ENCODE measurements around the gene VNN1.

The VNN1 gene

DNA sequence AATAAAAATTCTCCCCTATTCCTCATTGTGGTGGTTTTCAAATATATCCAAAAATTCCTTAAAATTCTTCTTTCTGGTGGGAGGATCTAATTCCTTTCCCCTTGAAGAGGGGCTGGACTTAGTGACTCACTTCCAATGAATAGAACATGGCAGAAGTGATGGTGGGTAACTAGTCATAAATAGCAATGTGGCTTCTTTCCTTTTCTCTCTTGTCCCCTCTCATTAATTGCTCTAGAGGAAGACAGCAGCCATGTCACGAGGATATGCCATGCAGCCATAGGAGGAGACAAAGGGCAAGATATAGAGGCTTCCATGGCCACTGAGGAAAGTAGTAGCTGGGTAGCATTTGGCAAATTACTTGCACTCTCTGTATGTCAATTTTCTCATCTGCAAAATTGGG, 38.0 kb upstream of the VNN1 start:
- H2BK5ac ChIP-seq (ENCODE audit: low read length): no peak overlapping the region
- no peak overlapping the region for H3K27ac ChIP-seq (ENCODE audit: low read depth, low read length)
- DNase-seq: no peak
- H3K9ac ChIP-seq (ENCODE audit: low read length): no peak overlapping the region
- no peak overlapping the region for H3K18ac ChIP-seq (ENCODE audit: low read length)
- H3K79me1 ChIP-seq (ENCODE audit: low read length): no peaks in the 10 kb centered on the region
- H3K4ac ChIP-seq (ENCODE audit: low read depth, low read length): no peak overlapping the region
- H3K27me3 ChIP-seq (ENCODE audit: insufficient read depth, low read length, poor library complexity): no peaks in the 10 kb centered on the region
- no peak overlapping the region for H4K5ac ChIP-seq (ENCODE audit: low read length)
- H3K4me2 ChIP-seq (ENCODE audit: low read length): no peak overlapping the region
- no peaks in the 10 kb centered on the region for H3K4me1 ChIP-seq (ENCODE audit: control insufficient read depth, low read depth, low read length)
- no peaks in the 10 kb centered on the region for H3K36me3 ChIP-seq (ENCODE audit: control insufficient read depth, insufficient read depth, low read length)
- no peak overlapping the region for H2AK5ac ChIP-seq (ENCODE audit: low read length)
- H2BK120ac ChIP-seq (ENCODE audit: low read depth, low read length): no peak overlapping the region
- no peak overlapping the region for H4K8ac ChIP-seq (ENCODE audit: low read depth, low read length)
- H3K56ac ChIP-seq (ENCODE audit: low read length): no peak overlapping the region
- H3K79me2 ChIP-seq (ENCODE audit: control insufficient read depth, insufficient read depth, low read length): no peaks in the 10 kb centered on the region
- no peak overlapping the region for H2BK15ac ChIP-seq (replicated peaks; ENCODE audit: low read depth)
- no peak overlapping the region for H3K4me3 ChIP-seq (ENCODE audit: low read length)
- WGBS (ENCODE audit: extremely low coverage, insufficient coverage, low lambda C conversion rate): no CpG with 5 or more reads among the region's 1 CpG
- H3K23ac ChIP-seq (ENCODE audit: low read length): no peak overlapping the region

DNA sequence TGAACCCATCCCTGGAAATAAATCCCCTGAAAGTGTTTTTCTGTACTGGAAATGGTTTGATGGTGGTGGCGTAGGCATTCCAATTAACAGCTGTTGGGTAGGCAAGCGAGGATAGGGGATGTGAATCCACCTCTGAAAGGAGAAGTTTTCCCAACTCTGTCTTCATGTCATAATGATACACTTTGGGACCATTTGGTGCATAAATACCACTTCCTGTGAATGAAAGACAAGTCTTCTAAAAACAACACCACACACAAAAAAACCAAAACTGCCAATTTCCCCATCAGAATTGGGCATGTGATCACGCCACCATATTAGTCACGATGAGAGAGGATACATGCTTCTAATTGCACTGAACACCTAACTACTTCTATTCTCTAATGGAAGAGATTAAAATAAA, 37.5 kb upstream of the VNN1 start:
- Histone ChIP-seq H4K5ac (ENCODE audit: low read length) (no peak overlapping the region), H3K79me2 (ENCODE audit: control insufficient read depth, insufficient read depth, low read length) (no peaks in the 10 kb centered on the region), H4K8ac (ENCODE audit: low read depth, low read length) (no peak overlapping the region), H3K4me3 (ENCODE audit: low read length) (no peak overlapping the region), H3K36me3 (ENCODE audit: control insufficient read depth, insufficient read depth, low read length) (no peaks in the 10 kb centered on the region), H2BK15ac (replicated peaks; ENCODE audit: low read depth) (no peak overlapping the region), H3K23ac (ENCODE audit: low read length) (no peak overlapping the region), H2BK5ac (ENCODE audit: low read length) (no peak overlapping the region), H3K18ac (ENCODE audit: low read length) (no peak overlapping the region), H3K4me2 (ENCODE audit: low read length) (no peak overlapping the region), H3K27ac (ENCODE audit: low read depth, low read length) (no peak overlapping the region), H3K4ac (ENCODE audit: low read depth, low read length) (no peak overlapping the region), H3K56ac (ENCODE audit: low read length) (no peak overlapping the region), H2BK120ac (ENCODE audit: low read depth, low read length) (no peak overlapping the region), H2AK5ac (ENCODE audit: low read length) (no peak overlapping the region), H3K9ac (ENCODE audit: low read length) (no peak overlapping the region), H3K79me1 (ENCODE audit: low read length) (no peaks in the 10 kb centered on the region), H3K27me3 (ENCODE audit: insufficient read depth, low read length, poor library complexity) (no peaks in the 10 kb centered on the region), H3K4me1 (ENCODE audit: control insufficient read depth, low read depth, low read length) (no peaks in the 10 kb centered on the region)
- WGBS (ENCODE audit: extremely low coverage, insufficient coverage, low lambda C conversion rate): no CpG with 5 or more reads among the region's 4 CpGs
- no peak for DNase-seq

DNA sequence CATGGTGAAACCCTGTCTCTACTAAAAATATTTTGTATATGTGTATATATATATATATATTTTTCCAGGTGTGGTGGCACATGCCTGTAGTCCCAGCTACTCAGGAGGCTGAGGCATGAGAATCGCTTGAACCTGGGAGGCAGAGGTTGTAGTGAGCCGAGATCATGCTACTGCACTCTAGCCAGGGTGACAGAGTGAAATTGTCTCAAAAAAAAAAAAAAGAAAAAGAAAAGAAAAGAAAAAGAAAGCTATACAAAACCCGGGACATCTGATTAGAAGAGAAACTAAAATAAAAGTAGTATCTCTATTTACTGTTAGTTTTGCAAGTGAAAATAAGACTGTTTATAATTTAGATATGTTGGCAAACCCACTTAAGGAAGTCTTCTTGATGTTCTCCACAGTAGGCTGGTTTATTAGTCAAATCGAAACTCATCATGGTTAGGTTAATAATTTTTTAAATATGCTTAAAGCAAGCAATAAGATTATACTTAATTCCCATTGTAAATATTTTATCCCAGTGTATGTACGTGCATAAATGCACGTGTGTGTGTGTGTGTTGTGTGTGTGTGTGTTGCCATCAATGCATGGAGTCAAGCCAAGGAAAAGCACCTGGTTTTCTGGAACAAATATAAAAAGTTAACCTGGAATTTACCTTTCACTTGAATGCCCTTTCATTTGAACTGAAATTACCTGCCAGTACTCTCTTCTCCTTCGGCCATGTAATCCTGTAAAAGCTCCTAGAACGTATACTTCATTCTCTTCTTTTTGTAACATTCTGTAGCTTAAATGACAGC, 36.8 kb upstream of the VNN1 start:
- H3K79me1 ChIP-seq (ENCODE audit: low read length): no peaks in the 10 kb centered on the region
- no peaks in the 10 kb centered on the region for H3K79me2 ChIP-seq (ENCODE audit: control insufficient read depth, insufficient read depth, low read length)
- H2BK15ac ChIP-seq (replicated peaks; ENCODE audit: low read depth): no peak overlapping the region
- no peak overlapping the region for H3K56ac ChIP-seq (ENCODE audit: low read length)
- H4K5ac ChIP-seq (ENCODE audit: low read length): no peak overlapping the region
- no peaks in the 10 kb centered on the region for H3K36me3 ChIP-seq (ENCODE audit: control insufficient read depth, insufficient read depth, low read length)
- no peak overlapping the region for H3K9ac ChIP-seq (ENCODE audit: low read length)
- H2BK120ac ChIP-seq (ENCODE audit: low read depth, low read length): no peak overlapping the region
- no peak overlapping the region for H3K4ac ChIP-seq (ENCODE audit: low read depth, low read length)
- no peak overlapping the region for H3K4me2 ChIP-seq (ENCODE audit: low read length)
- H3K4me3 ChIP-seq (ENCODE audit: low read length): no peak overlapping the region
- no peak overlapping the region for H2AK5ac ChIP-seq (ENCODE audit: low read length)
- H3K27ac ChIP-seq (ENCODE audit: low read depth, low read length): no peak overlapping the region
- no peak overlapping the region for H2BK5ac ChIP-seq (ENCODE audit: low read length)
- no peak overlapping the region for H3K23ac ChIP-seq (ENCODE audit: low read length)
- no CpG with 5 or more reads among the region's 8 CpGs for WGBS (ENCODE audit: extremely low coverage, insufficient coverage, low lambda C conversion rate)
- H3K27me3 ChIP-seq (ENCODE audit: insufficient read depth, low read length, poor library complexity): no peaks in the 10 kb centered on the region
- no peak for DNase-seq
- no peak overlapping the region for H3K18ac ChIP-seq (ENCODE audit: low read length)
- H3K4me1 ChIP-seq (ENCODE audit: control insufficient read depth, low read depth, low read length): no peaks in the 10 kb centered on the region
- H4K8ac ChIP-seq (ENCODE audit: low read depth, low read length): no peak overlapping the region

DNA sequence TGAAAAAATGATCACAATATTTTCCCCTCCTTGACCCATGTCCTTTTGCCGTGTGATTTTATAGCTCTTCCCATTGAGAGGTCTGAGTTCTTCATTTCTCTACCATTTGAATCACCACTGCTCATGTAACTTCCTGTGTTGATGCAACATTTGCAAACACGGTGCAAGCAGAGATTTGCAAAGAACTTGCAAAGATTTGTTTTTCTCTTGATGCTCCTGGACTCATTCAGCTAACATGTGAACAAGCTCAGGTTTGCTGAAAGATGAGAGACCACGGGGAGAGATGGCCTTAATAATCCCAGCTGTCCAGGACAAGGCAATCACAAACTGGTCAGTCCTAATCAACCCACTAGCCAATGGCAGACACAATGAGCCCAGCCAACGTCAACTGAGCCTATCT, 35.3 kb upstream of the VNN1 start:
- H3K18ac ChIP-seq (ENCODE audit: low read length): no peak overlapping the region
- no peaks in the 10 kb centered on the region for H3K79me2 ChIP-seq (ENCODE audit: control insufficient read depth, insufficient read depth, low read length)
- no peak overlapping the region for H4K5ac ChIP-seq (ENCODE audit: low read length)
- H3K36me3 ChIP-seq (ENCODE audit: control insufficient read depth, insufficient read depth, low read length): no peaks in the 10 kb centered on the region
- no peak overlapping the region for H3K4me3 ChIP-seq (ENCODE audit: low read length)
- H3K79me1 ChIP-seq (ENCODE audit: low read length): no peaks in the 10 kb centered on the region
- WGBS (ENCODE audit: extremely low coverage, insufficient coverage, low lambda C conversion rate): no CpG with 5 or more reads among the region's 4 CpGs
- DNase-seq: peak; percentile 23
- H2BK5ac ChIP-seq (ENCODE audit: low read length): no peak overlapping the region
- H3K23ac ChIP-seq (ENCODE audit: low read length): no peak overlapping the region
- no peak overlapping the region for H3K4ac ChIP-seq (ENCODE audit: low read depth, low read length)
- no peaks in the 10 kb centered on the region for H3K4me1 ChIP-seq (ENCODE audit: control insufficient read depth, low read depth, low read length)
- H3K9ac ChIP-seq (ENCODE audit: low read length): no peak overlapping the region
- H4K8ac ChIP-seq (ENCODE audit: low read depth, low read length): no peak overlapping the region
- H2BK15ac ChIP-seq (replicated peaks; ENCODE audit: low read depth): no peak overlapping the region
- H3K4me2 ChIP-seq (ENCODE audit: low read length): no peak overlapping the region
- H3K27me3 ChIP-seq (ENCODE audit: insufficient read depth, low read length, poor library complexity): no peaks in the 10 kb centered on the region
- no peak overlapping the region for H3K27ac ChIP-seq (ENCODE audit: low read depth, low read length)
- H3K56ac ChIP-seq (ENCODE audit: low read length): no peak overlapping the region
- no peak overlapping the region for H2BK120ac ChIP-seq (ENCODE audit: low read depth, low read length)
- H2AK5ac ChIP-seq (ENCODE audit: low read length): no peak overlapping the region

DNA sequence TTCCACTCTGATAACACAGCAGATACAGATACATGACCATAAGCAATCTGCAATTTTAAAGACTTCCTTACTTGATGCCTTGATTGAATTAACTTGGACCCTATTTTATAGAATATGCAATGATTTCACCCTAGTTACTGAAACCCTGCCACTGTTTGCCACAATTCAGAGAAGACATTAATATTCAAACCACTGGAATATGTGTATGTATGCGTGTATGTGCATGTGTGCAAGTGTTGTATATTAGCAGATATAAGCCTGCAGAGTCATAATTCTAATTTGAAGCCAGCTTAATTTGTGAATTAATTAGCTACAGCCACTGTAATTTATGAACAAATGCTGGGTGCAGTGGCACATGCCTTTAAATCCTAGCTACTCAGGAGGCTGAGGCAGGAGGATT, 34.6 kb upstream of the VNN1 start:
- no peaks in the 10 kb centered on the region for H3K36me3 ChIP-seq (ENCODE audit: control insufficient read depth, insufficient read depth, low read length)
- DNase-seq: no peak
- no peak overlapping the region for H2AK5ac ChIP-seq (ENCODE audit: low read length)
- no peak overlapping the region for H3K4ac ChIP-seq (ENCODE audit: low read depth, low read length)
- no peaks in the 10 kb centered on the region for H3K27me3 ChIP-seq (ENCODE audit: insufficient read depth, low read length, poor library complexity)
- H3K79me1 ChIP-seq (ENCODE audit: low read length): no peaks in the 10 kb centered on the region
- no peaks in the 10 kb centered on the region for H3K79me2 ChIP-seq (ENCODE audit: control insufficient read depth, insufficient read depth, low read length)
- H4K5ac ChIP-seq (ENCODE audit: low read length): no peak overlapping the region
- no peak overlapping the region for H3K18ac ChIP-seq (ENCODE audit: low read length)
- H2BK120ac ChIP-seq (ENCODE audit: low read depth, low read length): no peak overlapping the region
- no peak overlapping the region for H3K56ac ChIP-seq (ENCODE audit: low read length)
- H2BK5ac ChIP-seq (ENCODE audit: low read length): no peak overlapping the region
- no peak overlapping the region for H4K8ac ChIP-seq (ENCODE audit: low read depth, low read length)
- H3K27ac ChIP-seq (ENCODE audit: low read depth, low read length): no peak overlapping the region
- no peak overlapping the region for H3K9ac ChIP-seq (ENCODE audit: low read length)
- no peak overlapping the region for H3K4me3 ChIP-seq (ENCODE audit: low read length)
- H3K4me2 ChIP-seq (ENCODE audit: low read length): no peak overlapping the region
- WGBS (ENCODE audit: extremely low coverage, insufficient coverage, low lambda C conversion rate): no CpG with 5 or more reads among the region's 1 CpG
- no peaks in the 10 kb centered on the region for H3K4me1 ChIP-seq (ENCODE audit: control insufficient read depth, low read depth, low read length)
- H3K23ac ChIP-seq (ENCODE audit: low read length): no peak overlapping the region
- H2BK15ac ChIP-seq (replicated peaks; ENCODE audit: low read depth): no peak overlapping the region

DNA sequence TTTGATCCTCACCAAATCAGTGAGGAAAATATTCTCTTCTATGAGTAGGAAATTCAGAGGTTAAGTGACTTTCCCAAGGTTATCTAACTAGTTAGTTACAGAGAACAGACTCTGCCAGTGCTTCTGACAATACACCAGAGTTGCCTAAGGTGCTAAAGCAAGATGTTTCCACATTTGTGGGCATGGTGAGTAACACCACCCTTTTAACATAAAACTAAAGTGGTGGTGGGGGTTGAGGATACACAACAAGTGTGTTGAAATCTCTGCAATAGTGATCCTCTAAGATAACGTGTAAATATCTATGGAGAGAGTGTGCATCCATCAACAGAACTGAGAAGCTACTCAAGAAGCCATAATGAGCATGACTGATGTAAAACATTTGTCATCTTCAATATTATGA, 32.2 kb upstream of the VNN1 start:
- H3K79me2 ChIP-seq (ENCODE audit: control insufficient read depth, insufficient read depth, low read length): no peaks in the 10 kb centered on the region
- H3K18ac ChIP-seq (ENCODE audit: low read length): no peak overlapping the region
- WGBS (ENCODE audit: extremely low coverage, insufficient coverage, low lambda C conversion rate): no CpG with 5 or more reads among the region's 1 CpG
- no peak overlapping the region for H4K5ac ChIP-seq (ENCODE audit: low read length)
- no peak overlapping the region for H3K9ac ChIP-seq (ENCODE audit: low read length)
- no peaks in the 10 kb centered on the region for H3K79me1 ChIP-seq (ENCODE audit: low read length)
- H2BK120ac ChIP-seq (ENCODE audit: low read depth, low read length): no peak overlapping the region
- H3K27ac ChIP-seq (ENCODE audit: low read depth, low read length): no peak overlapping the region
- H3K4me1 ChIP-seq (ENCODE audit: control insufficient read depth, low read depth, low read length): no peaks in the 10 kb centered on the region
- no peak overlapping the region for H3K4me2 ChIP-seq (ENCODE audit: low read length)
- no peak overlapping the region for H2BK15ac ChIP-seq (replicated peaks; ENCODE audit: low read depth)
- H2AK5ac ChIP-seq (ENCODE audit: low read length): no peak overlapping the region
- no peak overlapping the region for H3K56ac ChIP-seq (ENCODE audit: low read length)
- no peak for DNase-seq
- H3K36me3 ChIP-seq (ENCODE audit: control insufficient read depth, insufficient read depth, low read length): no peaks in the 10 kb centered on the region
- H4K8ac ChIP-seq (ENCODE audit: low read depth, low read length): no peak overlapping the region
- no peak overlapping the region for H2BK5ac ChIP-seq (ENCODE audit: low read length)
- no peak overlapping the region for H3K4ac ChIP-seq (ENCODE audit: low read depth, low read length)
- no peak overlapping the region for H3K4me3 ChIP-seq (ENCODE audit: low read length)
- no peak overlapping the region for H3K23ac ChIP-seq (ENCODE audit: low read length)
- no peaks in the 10 kb centered on the region for H3K27me3 ChIP-seq (ENCODE audit: insufficient read depth, low read length, poor library complexity)

Measured in mesendoderm (in vitro differentiated cells).